Measurements from ENCODE around the gene ZSWIM8. TPM values are rescaled to one million over a fixed set of nuclear protein-coding genes. Genes with fewer than 3 reads are reported as not detected.

The ZSWIM8 gene
- total and polyA plus RNA-seq, 2 experiments from 2014 or later: 20.5 to 30.4 TPM

DNA sequence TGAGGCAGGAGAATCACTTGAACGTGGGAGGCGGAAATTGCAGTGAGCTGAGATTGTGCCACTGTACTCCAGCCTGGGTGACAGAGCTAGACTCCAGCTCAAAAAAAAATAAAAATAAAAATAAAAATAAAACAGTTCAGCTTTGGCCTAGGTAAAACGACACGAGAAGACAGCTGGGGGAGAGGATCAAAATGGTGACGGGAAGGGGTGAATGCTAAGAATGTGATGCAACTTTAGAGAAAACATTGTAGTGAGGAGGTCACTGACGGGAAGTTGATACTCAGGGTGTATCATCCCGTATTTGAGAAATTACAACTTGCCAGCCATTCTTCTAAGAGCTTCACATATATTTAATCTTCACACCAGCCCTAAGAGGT lies 24.9 kb downstream of the ZSWIM8 start:
- Histone ChIP-seq H3K27me3 (ENCODE audit: insufficient read depth) (no peaks in the 10 kb centered on the region), H2AFZ (peak overlapping the region; percentile 87; the same call in 1 of the 2 replicates), H3K9me2 (ENCODE audit: insufficient read depth) (no peaks in the 10 kb centered on the region), H3K4me3 (peak overlapping the region; percentile 84), H3K79me2 (replicated peaks; ENCODE audit: insufficient read depth) (no peaks in the 10 kb centered on the region), H3K4me2 (peak overlapping the region; percentile 84), H3K36me3 (ENCODE audit: insufficient read depth) (peaks cover 3% of the 10 kb centered on the region; the same call in 1 of the 2 replicates), H3K4me1 (ENCODE audit: insufficient read depth) (peaks cover 7% of the 10 kb centered on the region), H4K20me1 (replicated peaks; ENCODE audit: insufficient read depth) (peaks cover 9% of the 10 kb centered on the region), H3K27ac (ENCODE audit: low read depth) (no peak overlapping the region), H3F3A (replicated peaks; ENCODE audit: low read depth) (0 out of 2 replicates have a peak, but pooled peaks cover 13% of the 10 kb centered on the region)
- ATAC-seq (no peak), DNase-seq (ENCODE audit: low spot score) (no peak)
- Mint-ChIP-seq H3K4me1 (peaks cover 13% of the 10 kb centered on the region), H3K36me3 (ENCODE audit: low read depth) (peaks cover 41% of the 10 kb centered on the region), H3K9me3 (no peaks in the 10 kb centered on the region), H3K27me3 (ENCODE audit: insufficient read depth, low read depth, poor library complexity) (peaks cover 18% of the 10 kb centered on the region), H3K4me3 (peak overlapping the region; percentile 79), H3K27ac (no peak overlapping the region)
- no peak for TF ChIP-seq ZNF114 (CRISPR knock-in tag; IDR thresholded peaks at IDR 0.05)
- TF ChIP-seq JUNB (IDR thresholded peaks at IDR 0.05; ENCODE audit: unreplicated experiment): no peak
- no peak for TF ChIP-seq POLR2AphosphoS5 (IDR thresholded peaks at IDR 0.05; ENCODE audit: low read depth)
- no peak for TF ChIP-seq CREB1 (CRISPR knock-in tag; IDR thresholded peaks at IDR 0.05; ENCODE audit: low read depth)
- no peak for TF ChIP-seq ZNF331 (CRISPR knock-in tag; IDR thresholded peaks at IDR 0.05; ENCODE audit: low read depth)
- no peak for TF ChIP-seq STAT1 (IDR thresholded peaks at IDR 0.05; ENCODE audit: unreplicated experiment)
- no peak for TF ChIP-seq EZH2 (IDR thresholded peaks at IDR 0.05; ENCODE audit: low read depth, unreplicated experiment)
- TF ChIP-seq, protein P1, sequence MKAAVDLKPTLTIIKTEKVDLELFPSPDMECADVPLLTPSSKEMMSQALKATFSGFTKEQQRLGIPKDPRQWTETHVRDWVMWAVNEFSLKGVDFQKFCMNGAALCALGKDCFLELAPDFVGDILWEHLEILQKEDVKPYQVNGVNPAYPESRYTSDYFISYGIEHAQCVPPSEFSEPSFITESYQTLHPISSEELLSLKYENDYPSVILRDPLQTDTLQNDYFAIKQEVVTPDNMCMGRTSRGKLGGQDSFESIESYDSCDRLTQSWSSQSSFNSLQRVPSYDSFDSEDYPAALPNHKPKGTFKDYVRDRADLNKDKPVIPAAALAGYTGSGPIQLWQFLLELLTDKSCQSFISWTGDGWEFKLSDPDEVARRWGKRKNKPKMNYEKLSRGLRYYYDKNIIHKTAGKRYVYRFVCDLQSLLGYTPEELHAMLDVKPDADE (IDR thresholded peaks at IDR 0.05): no peak
- TF ChIP-seq, protein P2, sequence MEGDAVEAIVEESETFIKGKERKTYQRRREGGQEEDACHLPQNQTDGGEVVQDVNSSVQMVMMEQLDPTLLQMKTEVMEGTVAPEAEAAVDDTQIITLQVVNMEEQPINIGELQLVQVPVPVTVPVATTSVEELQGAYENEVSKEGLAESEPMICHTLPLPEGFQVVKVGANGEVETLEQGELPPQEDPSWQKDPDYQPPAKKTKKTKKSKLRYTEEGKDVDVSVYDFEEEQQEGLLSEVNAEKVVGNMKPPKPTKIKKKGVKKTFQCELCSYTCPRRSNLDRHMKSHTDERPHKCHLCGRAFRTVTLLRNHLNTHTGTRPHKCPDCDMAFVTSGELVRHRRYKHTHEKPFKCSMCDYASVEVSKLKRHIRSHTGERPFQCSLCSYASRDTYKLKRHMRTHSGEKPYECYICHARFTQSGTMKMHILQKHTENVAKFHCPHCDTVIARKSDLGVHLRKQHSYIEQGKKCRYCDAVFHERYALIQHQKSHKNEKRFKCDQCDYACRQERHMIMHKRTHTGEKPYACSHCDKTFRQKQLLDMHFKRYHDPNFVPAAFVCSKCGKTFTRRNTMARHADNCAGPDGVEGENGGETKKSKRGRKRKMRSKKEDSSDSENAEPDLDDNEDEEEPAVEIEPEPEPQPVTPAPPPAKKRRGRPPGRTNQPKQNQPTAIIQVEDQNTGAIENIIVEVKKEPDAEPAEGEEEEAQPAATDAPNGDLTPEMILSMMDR (conservative IDR thresholded peaks at IDR 0.05; ENCODE audit: low read depth in 2 of 2): no peak
- TF ChIP-seq EZH2phosphoT487 (IDR thresholded peaks at IDR 0.05; ENCODE audit: unreplicated experiment): no peak
- TF ChIP-seq NANOG (IDR thresholded peaks at IDR 0.05; ENCODE audit: borderline replicate concordance): no peak

DNA sequence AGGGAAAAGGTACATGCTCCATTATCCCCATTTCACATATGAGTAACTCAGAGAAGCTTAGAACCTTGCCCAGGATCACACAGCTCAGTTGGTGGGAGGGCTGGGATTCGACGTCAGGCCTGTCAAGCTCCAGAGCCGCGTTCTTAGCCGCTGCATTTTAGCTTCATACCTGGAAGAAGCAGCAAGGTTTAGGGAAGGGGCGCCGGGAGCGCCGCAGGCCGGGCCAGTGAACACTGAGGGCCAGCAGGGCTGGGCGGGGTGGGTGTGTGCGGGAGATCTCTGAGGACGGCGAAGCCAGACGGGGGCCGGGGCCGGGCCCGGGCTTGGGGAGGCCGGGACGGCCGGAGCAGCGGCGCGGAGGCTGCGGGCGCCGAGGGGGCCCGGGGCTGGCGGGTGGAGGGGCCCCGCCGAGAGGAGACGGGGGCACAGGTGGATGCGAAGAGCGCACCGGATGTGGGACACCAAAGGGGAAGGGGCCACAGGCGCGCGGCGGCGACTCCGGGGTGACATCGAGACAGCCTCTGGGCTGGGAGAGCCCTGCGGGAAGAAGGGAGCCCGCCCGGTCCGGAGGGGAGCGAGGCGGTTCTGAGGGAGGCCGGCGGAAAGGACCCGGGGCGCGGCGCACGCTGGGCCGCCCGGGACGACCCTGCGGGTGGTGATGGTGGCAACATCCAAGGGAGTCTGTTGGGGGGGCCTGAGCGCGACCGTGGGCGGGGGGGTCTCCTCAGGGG lies 25.5 kb downstream of the ZSWIM8 start:
- peak overlapping the region; percentile 87 for H2AFZ ChIP-seq
- H3K4me1 ChIP-seq (ENCODE audit: insufficient read depth): peaks cover 7% of the 10 kb centered on the region
- TF ChIP-seq, protein P3, sequence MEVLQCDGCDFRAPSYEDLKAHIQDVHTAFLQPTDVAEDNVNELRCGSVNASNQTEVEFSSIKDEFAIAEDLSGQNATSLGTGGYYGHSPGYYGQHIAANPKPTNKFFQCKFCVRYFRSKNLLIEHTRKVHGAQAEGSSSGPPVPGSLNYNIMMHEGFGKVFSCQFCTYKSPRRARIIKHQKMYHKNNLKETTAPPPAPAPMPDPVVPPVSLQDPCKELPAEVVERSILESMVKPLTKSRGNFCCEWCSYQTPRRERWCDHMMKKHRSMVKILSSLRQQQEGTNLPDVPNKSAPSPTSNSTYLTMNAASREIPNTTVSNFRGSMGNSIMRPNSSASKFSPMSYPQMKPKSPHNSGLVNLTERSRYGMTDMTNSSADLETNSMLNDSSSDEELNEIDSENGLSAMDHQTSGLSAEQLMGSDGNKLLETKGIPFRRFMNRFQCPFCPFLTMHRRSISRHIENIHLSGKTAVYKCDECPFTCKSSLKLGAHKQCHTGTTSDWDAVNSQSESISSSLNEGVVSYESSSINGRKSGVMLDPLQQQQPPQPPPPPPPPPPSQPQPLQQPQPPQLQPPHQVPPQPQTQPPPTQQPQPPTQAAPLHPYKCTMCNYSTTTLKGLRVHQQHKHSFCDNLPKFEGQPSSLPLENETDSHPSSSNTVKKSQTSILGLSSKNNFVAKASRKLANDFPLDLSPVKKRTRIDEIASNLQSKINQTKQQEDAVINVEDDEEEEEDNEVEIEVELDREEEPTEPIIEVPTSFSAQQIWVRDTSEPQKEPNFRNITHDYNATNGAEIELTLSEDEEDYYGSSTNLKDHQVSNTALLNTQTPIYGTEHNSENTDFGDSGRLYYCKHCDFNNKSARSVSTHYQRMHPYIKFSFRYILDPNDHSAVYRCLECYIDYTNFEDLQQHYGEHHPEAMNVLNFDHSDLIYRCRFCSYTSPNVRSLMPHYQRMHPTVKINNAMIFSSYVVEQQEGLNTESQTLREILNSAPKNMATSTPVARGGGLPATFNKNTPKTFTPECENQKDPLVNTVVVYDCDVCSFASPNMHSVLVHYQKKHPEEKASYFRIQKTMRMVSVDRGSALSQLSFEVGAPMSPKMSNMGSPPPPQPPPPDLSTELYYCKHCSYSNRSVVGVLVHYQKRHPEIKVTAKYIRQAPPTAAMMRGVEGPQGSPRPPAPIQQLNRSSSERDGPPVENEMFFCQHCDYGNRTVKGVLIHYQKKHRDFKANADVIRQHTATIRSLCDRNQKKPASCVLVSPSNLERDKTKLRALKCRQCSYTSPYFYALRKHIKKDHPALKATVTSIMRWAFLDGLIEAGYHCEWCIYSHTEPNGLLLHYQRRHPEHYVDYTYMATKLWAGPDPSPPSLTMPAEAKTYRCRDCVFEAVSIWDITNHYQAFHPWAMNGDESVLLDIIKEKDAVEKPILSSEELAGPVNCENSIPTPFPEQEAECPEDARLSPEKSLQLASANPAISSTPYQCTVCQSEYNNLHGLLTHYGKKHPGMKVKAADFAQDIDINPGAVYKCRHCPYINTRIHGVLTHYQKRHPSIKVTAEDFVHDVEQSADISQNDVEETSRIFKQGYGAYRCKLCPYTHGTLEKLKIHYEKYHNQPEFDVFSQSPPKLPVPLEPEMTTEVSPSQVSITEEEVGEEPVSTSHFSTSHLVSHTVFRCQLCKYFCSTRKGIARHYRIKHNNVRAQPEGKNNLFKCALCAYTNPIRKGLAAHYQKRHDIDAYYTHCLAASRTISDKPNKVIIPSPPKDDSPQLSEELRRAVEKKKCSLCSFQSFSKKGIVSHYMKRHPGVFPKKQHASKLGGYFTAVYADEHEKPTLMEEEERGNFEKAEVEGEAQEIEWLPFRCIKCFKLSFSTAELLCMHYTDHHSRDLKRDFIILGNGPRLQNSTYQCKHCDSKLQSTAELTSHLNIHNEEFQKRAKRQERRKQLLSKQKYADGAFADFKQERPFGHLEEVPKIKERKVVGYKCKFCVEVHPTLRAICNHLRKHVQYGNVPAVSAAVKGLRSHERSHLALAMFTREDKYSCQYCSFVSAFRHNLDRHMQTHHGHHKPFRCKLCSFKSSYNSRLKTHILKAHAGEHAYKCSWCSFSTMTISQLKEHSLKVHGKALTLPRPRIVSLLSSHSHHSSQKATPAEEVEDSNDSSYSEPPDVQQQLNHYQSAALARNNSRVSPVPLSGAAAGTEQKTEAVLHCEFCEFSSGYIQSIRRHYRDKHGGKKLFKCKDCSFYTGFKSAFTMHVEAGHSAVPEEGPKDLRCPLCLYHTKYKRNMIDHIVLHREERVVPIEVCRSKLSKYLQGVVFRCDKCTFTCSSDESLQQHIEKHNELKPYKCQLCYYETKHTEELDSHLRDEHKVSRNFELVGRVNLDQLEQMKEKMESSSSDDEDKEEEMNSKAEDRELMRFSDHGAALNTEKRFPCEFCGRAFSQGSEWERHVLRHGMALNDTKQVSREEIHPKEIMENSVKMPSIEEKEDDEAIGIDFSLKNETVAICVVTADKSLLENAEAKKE (CRISPR knock-in tag; IDR thresholded peaks at IDR 0.05): no peak
- TF ChIP-seq POLR2AphosphoS5 (IDR thresholded peaks at IDR 0.05; ENCODE audit: low read depth): no peak
- no peak for TF ChIP-seq ZNF331 (CRISPR knock-in tag; IDR thresholded peaks at IDR 0.05; ENCODE audit: low read depth)
- no peak for TF ChIP-seq NANOG (IDR thresholded peaks at IDR 0.05; ENCODE audit: borderline replicate concordance)

More for the DNA sequence above, 25.5 kb downstream of the ZSWIM8 start:
- ATAC-seq (peak; percentile 38), DNase-seq (ENCODE audit: low spot score) (peak; percentile 66)
- H3K4me3 ChIP-seq: peak overlapping the region; percentile 84
- H3K27ac ChIP-seq (ENCODE audit: low read depth): no peak overlapping the region
- H3K4me2 ChIP-seq: peak overlapping the region; percentile 84
- no peaks in the 10 kb centered on the region for H3K79me2 ChIP-seq (replicated peaks; ENCODE audit: insufficient read depth)
- no peaks in the 10 kb centered on the region for H3K9me2 ChIP-seq (ENCODE audit: insufficient read depth)
- Mint-ChIP-seq H3K36me3 (ENCODE audit: low read depth) (peaks cover 38% of the 10 kb centered on the region), H3K27me3 (ENCODE audit: insufficient read depth, low read depth, poor library complexity) (peaks cover 18% of the 10 kb centered on the region), H3K27ac (no peak overlapping the region), H3K4me1 (peaks cover 13% of the 10 kb centered on the region), H3K4me3 (peak overlapping the region; percentile 79), H3K9me3 (no peaks in the 10 kb centered on the region)
- 0 out of 2 replicates have a peak, but pooled peaks cover 13% of the 10 kb centered on the region for H3F3A ChIP-seq (replicated peaks; ENCODE audit: low read depth)
- H3K36me3 ChIP-seq (ENCODE audit: insufficient read depth): peaks cover 3% of the 10 kb centered on the region; the same call in 1 of the 2 replicates
- H4K20me1 ChIP-seq (replicated peaks; ENCODE audit: insufficient read depth): peaks cover 14% of the 10 kb centered on the region
- no peaks in the 10 kb centered on the region for H3K27me3 ChIP-seq (ENCODE audit: insufficient read depth)

Measured in GM23338 (cell line).